NK-92 treated with Interleukin-12 subunit alpha and Interleukin-12 subunit beta, amount 100 ng/mL, for 24 hours (cell line): ENCODE results near the gene PTBP3.
"Not testable (repeated sequence)": the region's sequence is repeated elsewhere in the genome, so short reads cannot be mapped to it uniquely, and the experiment has no call there.

Source experiments
- DNase-seq: peaks from one replicate; lab custom pipeline; 2025; lab: John Stamatoyannopoulos, UW

Gene PTBP3

GRCh38 chr9:112200711-112201110 is 132.7 kb downstream of the PTBP3 start:
- DNase-seq = no peak

- DNase-seq = no peak
Observed at GRCh38 chr9:112198646-112199045, 134.8 kb downstream of the PTBP3 start.

- DNase-seq = no peak
Observed at GRCh38 chr9:112194969-112195431, 138.4 kb downstream of the PTBP3 start.

GRCh38 chr9:112193572-112194288 is 139.7 kb downstream of the PTBP3 start:
- DNase-seq = no peak

GRCh38 chr9:112190320-112190719 is 143.1 kb downstream of the PTBP3 start:
- not testable (repeated sequence) for DNase-seq

- DNase-seq = no peak
Observed at GRCh38 chr9:112188884-112189283, 144.5 kb downstream of the PTBP3 start.

- no peak for DNase-seq
Observed at GRCh38 chr9:112187404-112187803, 146.0 kb downstream of the PTBP3 start.

GRCh38 chr9:112186695-112187094 is 146.7 kb downstream of the PTBP3 start:
- no peak for DNase-seq

GRCh38 chr9:112184946-112185345 is 148.5 kb downstream of the PTBP3 start:
- no peak for DNase-seq

GRCh38 chr9:112184221-112184620 is 149.2 kb downstream of the PTBP3 start:
- DNase-seq = no peak

- DNase-seq = peak; percentile 59
Observed at GRCh38 chr9:112180387-112180881, 153.0 kb downstream of the PTBP3 start.

- no peak for DNase-seq
Observed at GRCh38 chr9:112179816-112180215, 153.6 kb downstream of the PTBP3 start.

- no peak for DNase-seq
Observed at GRCh38 chr9:112176524-112176923, 156.9 kb downstream of the PTBP3 start.

GRCh38 chr9:112175796-112176315 is 157.6 kb downstream of the PTBP3 start:
- DNase-seq = no peak

- DNase-seq = no peak
Observed at GRCh38 chr9:112174965-112175795, 158.2 kb downstream of the PTBP3 start, which contains the start of gene SUSD1. Gene SUSD1, minus strand, starts transcription at chr9:112175297. Its CDS starts 62 bp downstream, at chr9:112175235.

GRCh38 chr9:112174222-112174964 is 159.0 kb downstream of the PTBP3 start:
- DNase-seq = peak; percentile 66

- no peak for DNase-seq
Observed at GRCh38 chr9:112173489-112174221, 159.8 kb downstream of the PTBP3 start.

- DNase-seq = no peak
Observed at GRCh38 chr9:112170968-112171367, 162.5 kb downstream of the PTBP3 start.

GRCh38 chr9:112170235-112170634 is 163.2 kb downstream of the PTBP3 start:
- no peak for DNase-seq

GRCh38 chr9:112169368-112169767 is 164.1 kb downstream of the PTBP3 start:
- no peak for DNase-seq

GRCh38 chr9:112168197-112168596 is 165.2 kb downstream of the PTBP3 start:
- DNase-seq = no peak
